ENCODE measurements around the gene PON1. TPM values are rescaled to one million over a fixed set of nuclear protein-coding genes. Genes with fewer than 3 reads are reported as not detected.

The PON1 gene
- total and polyA plus RNA-seq, 2 of the 8 experiments (the other 6 are each of a cell fraction or from before 2014, with no cell fraction given), result not detected

DNA sequence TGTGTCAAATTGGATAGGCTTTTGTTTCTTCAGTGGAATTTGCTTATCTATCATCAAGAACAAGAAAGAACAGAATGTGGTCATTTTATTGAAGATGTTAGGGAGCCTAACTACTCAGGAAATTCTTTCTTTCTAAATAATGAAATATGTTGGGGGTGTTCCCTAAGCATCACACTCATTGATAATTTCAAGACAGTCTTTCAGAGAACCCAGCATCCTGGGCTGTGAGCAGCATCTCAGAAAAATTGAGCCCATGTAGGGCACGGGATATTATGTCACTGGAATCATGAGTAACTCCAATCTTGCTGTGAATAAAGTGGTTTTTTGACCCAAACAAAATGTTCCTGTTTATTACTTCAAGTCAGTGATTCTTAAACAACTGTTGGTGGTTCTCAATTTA, 27.3 kb downstream of the PON1 start:
- no peak overlapping the region for H3K4ac ChIP-seq (replicated peaks; ENCODE audit: insufficient read length, low read depth, low read length)
- H3K4me1 ChIP-seq (replicated peaks in 1 of 4; ENCODE audit: control insufficient read depth in 3 of 4, insufficient read depth in 4 of 4, low read length in 3 of 4), result no peaks in the 10 kb centered on the region
- H3K9me3 ChIP-seq (ENCODE audit: insufficient read depth in 2 of 2, low read depth in 1 of 2, low read length in 1 of 2), result no peaks in the 10 kb centered on the region
- DNase-seq (ENCODE audit: low read depth in 1 of 2, low spot score in 2 of 2) (no peak), FAIRE-seq (no peak)
- H2AK5ac ChIP-seq (ENCODE audit: low read depth, low read length), result no peak overlapping the region
- H3K18ac ChIP-seq (ENCODE audit: extremely low read depth, low read length), result no peak overlapping the region
- H3K23me2 ChIP-seq (ENCODE audit: low read depth, low read length), result no peaks in the 10 kb centered on the region
- H2AFZ ChIP-seq (ENCODE audit: low read length), result no peak overlapping the region
- H3K79me2 ChIP-seq (ENCODE audit: control insufficient read depth in 1 of 2, insufficient read depth in 2 of 2, low read length in 2 of 2), result no peaks in the 10 kb centered on the region
- WGBS, 2 experiments (ENCODE audit: extremely low coverage in 1 of 2, insufficient coverage in 1 of 2, insufficient read length in 1 of 2, insufficient replicate concordance in 2 of 2, low coverage in 1 of 2, low lambda C conversion rate in 2 of 2, missing lambda C conversion rate in 1 of 2), result 88% methylated on average over 1 of the region's 1 CpG; no CpG with 5 or more reads in 1 of the 2 experiments
- no peak overlapping the region for H3K4me2 ChIP-seq (ENCODE audit: insufficient read depth in 1 of 2, low read depth in 2 of 2, low read length in 2 of 2)
- H2BK120ac ChIP-seq (replicated peaks; ENCODE audit: low read depth, low read length), result no peak overlapping the region
- H4K20me1 ChIP-seq (replicated peaks in 1 of 2; ENCODE audit: control insufficient read depth in 1 of 2, insufficient read depth in 2 of 2, low read length in 2 of 2), result no peaks in the 10 kb centered on the region
- H2BK5ac ChIP-seq (ENCODE audit: low read depth, low read length), result no peak overlapping the region
- no peak overlapping the region for H3K27ac ChIP-seq (ENCODE audit: low read depth, low read length)
- H3K4me3 ChIP-seq (ENCODE audit: extremely low read depth in 1 of 4, insufficient read depth in 2 of 4, low read depth in 3 of 4, low read length in 4 of 4), result no peak overlapping the region
- H2BK20ac ChIP-seq (ENCODE audit: low read length), result no peak overlapping the region
- no peaks in the 10 kb centered on the region for H3K27me3 ChIP-seq (replicated peaks in 1 of 4; ENCODE audit: control insufficient read depth in 3 of 4, extremely low read depth in 1 of 4, insufficient read depth in 3 of 4, low read length in 3 of 4)
- H3K36me3 ChIP-seq (ENCODE audit: control insufficient read depth in 2 of 4, insufficient read depth in 4 of 4, low read length in 3 of 4), result peaks cover 0 to 2% (median 0%) of the 10 kb centered on the region in 4 experiments; a peak in 1 of 8 replicates
- H4K91ac ChIP-seq (replicated peaks; ENCODE audit: insufficient read length, low read length), result no peak overlapping the region
- no peak overlapping the region for H4K5ac ChIP-seq (ENCODE audit: insufficient read length, low read depth, low read length)
- no peak overlapping the region for H3K23ac ChIP-seq (ENCODE audit: insufficient read length)
- no peak overlapping the region for H3K56ac ChIP-seq (replicated peaks; ENCODE audit: insufficient read length, low read depth, low read length)
- H4K8ac ChIP-seq (ENCODE audit: extremely low read depth, insufficient read depth, low read length), result no peak overlapping the region
- ChIA-PET POLR2A (ENCODE audit: partially characterized antibody) (no interaction called here), CTCF (ENCODE audit: partially characterized antibody) (interaction anchor here (0.6 to 1.5 kb wide), 3 partner anchors 12 to 477 kb away, joined by 3 to 4 read pairs (median 3); no protein-coding TSS in a partner anchor)
- no peak overlapping the region for H2BK15ac ChIP-seq (ENCODE audit: low read length)
- no peaks in the 10 kb centered on the region for H3K79me1 ChIP-seq (ENCODE audit: low read depth, low read length)
- no peak overlapping the region for H3K14ac ChIP-seq (ENCODE audit: insufficient read length)
- no peak overlapping the region for H3K9ac ChIP-seq (replicated peaks in 1 of 4; ENCODE audit: extremely low read depth in 1 of 4, low read depth in 3 of 4, low read length in 3 of 4)
- no peak overlapping the region for H2BK12ac ChIP-seq (ENCODE audit: low read depth, low read length)
- TF ChIP-seq RBBP5 (IDR thresholded peaks at IDR 0.05; ENCODE audit: borderline replicate concordance, low read depth, low read length), result no peak
- TF ChIP-seq, protein P1, sequence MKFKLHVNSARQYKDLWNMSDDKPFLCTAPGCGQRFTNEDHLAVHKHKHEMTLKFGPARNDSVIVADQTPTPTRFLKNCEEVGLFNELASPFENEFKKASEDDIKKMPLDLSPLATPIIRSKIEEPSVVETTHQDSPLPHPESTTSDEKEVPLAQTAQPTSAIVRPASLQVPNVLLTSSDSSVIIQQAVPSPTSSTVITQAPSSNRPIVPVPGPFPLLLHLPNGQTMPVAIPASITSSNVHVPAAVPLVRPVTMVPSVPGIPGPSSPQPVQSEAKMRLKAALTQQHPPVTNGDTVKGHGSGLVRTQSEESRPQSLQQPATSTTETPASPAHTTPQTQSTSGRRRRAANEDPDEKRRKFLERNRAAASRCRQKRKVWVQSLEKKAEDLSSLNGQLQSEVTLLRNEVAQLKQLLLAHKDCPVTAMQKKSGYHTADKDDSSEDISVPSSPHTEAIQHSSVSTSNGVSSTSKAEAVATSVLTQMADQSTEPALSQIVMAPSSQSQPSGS (IDR thresholded peaks at IDR 0.05; ENCODE audit: low read length), result no peak

Data from H1 (cell line).